B cell (primary cell): ENCODE data around the gene SPINK9. TPM values are rescaled to one million over a fixed set of nuclear protein-coding genes. Genes with fewer than 3 reads are reported as not detected.

ENCODE experiments used
- ATAC-seq: fragments of 200-7000 bp; cut with Tn5 transposase; one replicate; pipeline ENCODE4 v1.10.0; 2021; ENCODE audit warnings: low read depth, mild to moderate bottlenecking, moderate number of reproducible peaks, moderate library complexity
- CTCF ChIA-PET: fragments of 350-600 bp; sonication (Branson Sonifier 250); formaldehyde crosslinking; loops from one replicate; lab custom pipeline; 2021; ENCODE audit warnings: antibody characterized with exemption, inconsistent platforms; lab: Charles Lee
- POLR2A ChIA-PET: fragments of 350-600 bp; sonication (Branson Sonifier 250); formaldehyde crosslinking; loops from one replicate; lab custom pipeline; 2021; ENCODE audit warnings: antibody characterized with exemption; lab: Charles Lee
- DNase-seq: peaks from one replicate; pipeline ENCODE4 v3.0.0; 2013
- H2AFZ ChIP-seq: 2 replicates; pipeline ENCODE4 v1.6.1; 2012; ENCODE audit warnings: mild to moderate bottlenecking, low read depth, low read length; ENCODE audit not compliant: insufficient read depth, poor library complexity, severe bottlenecking
- H3K27ac ChIP-seq, 2 donors: 1 replicate in 1 of 2; 2 replicates in 1 of 2; pipeline ENCODE4 v1.5.1; 2012 to 2013; ENCODE audit warnings: low read length in 2 of 2, mild to moderate bottlenecking in 2 of 2, moderate library complexity in 1 of 2
- H3K27me3 ChIP-seq, 4 experiments: fragments of 200-600 bp in 1 of 4; sonication (generic) in 1 of 4; replicated peaks in 1 of 4; 1 replicate in 2 of 4; 2 replicates in 2 of 4; pipeline versions ENCODE4 v1.6.1 to v1.7.0; 2013 to 2016; ENCODE audit warnings: low read length in 3 of 4, mild to moderate bottlenecking in 2 of 4, mixed read lengths in 1 of 4, moderate library complexity in 1 of 4; ENCODE audit not compliant: insufficient read depth in 4 of 4, control insufficient read depth in 3 of 4; ENCODE audit errors: control extremely low read depth in 1 of 4
- H3K36me3 ChIP-seq, 2 experiments: replicated peaks in 1 of 2; 1 replicate in 1 of 2; 2 replicates in 1 of 2; pipeline versions ENCODE4 v1.6.1 to v1.7.1; 2013; ENCODE audit warnings: low read length in 1 of 2; ENCODE audit not compliant: insufficient read depth in 2 of 2, control insufficient read depth in 1 of 2; ENCODE audit errors: control extremely low read depth in 1 of 2, extremely low read depth in 1 of 2
- H3K4me1 ChIP-seq, 2 donors: fragments of 200-600 bp in 1 of 2; sonication (generic) in 1 of 2; 1 replicate in 1 of 2; 2 replicates in 1 of 2; pipeline versions ENCODE4 v1.5.1 to v1.6.1; 2013 to 2017; ENCODE audit warnings: low read length in 2 of 2; ENCODE audit not compliant: control insufficient read depth in 2 of 2, insufficient read depth in 2 of 2
- H3K4me2 ChIP-seq: replicated peaks from 2 replicates; pipeline ENCODE3; 2012; ENCODE audit warnings: mild to moderate bottlenecking, low read depth, low read length; ENCODE audit not compliant: poor library complexity, severe bottlenecking
- H3K4me3 ChIP-seq, 5 experiments: fragments of 200-600 bp in 1 of 5; sonication (generic) in 1 of 5; 1 replicate in 3 of 5; 2 replicates in 2 of 5; pipeline versions ENCODE4 v1.5.1 to v1.7.0; 2011 to 2016; ENCODE audit warnings: low read length in 4 of 5, mild to moderate bottlenecking in 4 of 5, low read depth in 2 of 5, control low read depth in 1 of 5, moderate library complexity in 1 of 5; ENCODE audit not compliant: insufficient read depth in 1 of 5; ENCODE audit errors: control extremely low read depth in 1 of 5, extremely low read depth in 1 of 5
- H3K79me2 ChIP-seq: fragments of 200-600 bp; sonication (generic); one replicate; pipeline ENCODE4 v1.6.0; 2016; ENCODE audit warnings: low read length; ENCODE audit not compliant: control insufficient read depth, insufficient read depth
- H3K9ac ChIP-seq: fragments of 200-600 bp; sonication (generic); 2 replicates; pipeline ENCODE4 v1.6.1; 2017; ENCODE audit warnings: mild to moderate bottlenecking, low read length, moderate library complexity
- H3K9me3 ChIP-seq, 3 donors: one replicate each; pipeline versions ENCODE4 v1.6.1 to v1.7.1; 2013; ENCODE audit warnings: low read length in 2 of 3; ENCODE audit not compliant: control insufficient read depth in 2 of 3, insufficient read depth in 1 of 3; ENCODE audit errors: control extremely low read depth in 1 of 3
- H4K20me1 ChIP-seq: 2 replicates; pipeline ENCODE4 v1.6.0; 2012; ENCODE audit warnings: mild to moderate bottlenecking, low read length; ENCODE audit not compliant: insufficient read depth, control insufficient read depth, poor library complexity, severe bottlenecking
- H3K27ac Mint-ChIP-seq: one replicate; pipeline ENCODE4 v1.8.0; 2021; ENCODE audit warnings: mixed read lengths
- H3K27me3 Mint-ChIP-seq: one replicate; pipeline ENCODE4 v1.8.0; 2021; ENCODE audit warnings: mixed read lengths
- H3K4me1 Mint-ChIP-seq: one replicate; pipeline ENCODE4 v1.8.0; 2021; ENCODE audit warnings: mixed read lengths
- H3K4me3 Mint-ChIP-seq: one replicate; pipeline ENCODE4 v1.8.0; 2021; ENCODE audit warnings: mixed read lengths
- H3K9me3 Mint-ChIP-seq: one replicate; pipeline ENCODE4 v1.8.0; 2022; ENCODE audit warnings: mixed read lengths; ENCODE audit not compliant: insufficient read depth
- EZH2 ChIP-seq: IDR thresholded peaks from 2 replicates; pipeline ENCODE4 v1.6.1; 2012; ENCODE audit warnings: borderline replicate concordance, low read depth, mild to moderate bottlenecking, moderate library complexity, low read length; ENCODE audit not compliant: insufficient read depth, poor library complexity, severe bottlenecking
- WGBS: methylation state at CpG from one replicate; pipeline ENCODE4 v1.1.5; 2013; ENCODE audit warnings: missing lambda C conversion rate; ENCODE audit not compliant: insufficient coverage; 5-methylcytosine and 5-hydroxymethylcytosine counted together
- intact Hi-C: fragments of 100-400 bp; cut with micrococcal nuclease; formaldehyde crosslinking; loops from one replicate; pipeline ENCODE4 v1.10.0; 2022
- polyA plus RNA-seq: library from polyadenylated mRNA; depleted of rRNA; stranded (reverse); fragments of >200 nt; gene quantifications from 2 replicates; pipeline ENCODE4 v1.2.3, GENCODE V29; 2012
- total RNA-seq, 2 donors: library from RNA; stranded (reverse); fragments of 120-200 nt in 1 of 2; gene quantifications; 1 replicate in 1 of 2; 2 replicates in 1 of 2; pipeline versions ENCODE4 v1.2.3 to v1.2.4, GENCODE V29; 2013 to 2022
- TF ChIP-seq, protein P1 (sequence below): fragments of 200-600 bp; IDR thresholded peaks from one replicate; pipeline ENCODE4 v1.8.0; 2022; ENCODE audit warnings: antibody characterized with exemption, mild to moderate bottlenecking

Gene SPINK9
- total and polyA plus RNA-seq, 2 donors (not counting 1 experiment from before 2014, with no cell fraction given) = not detected

DNA sequence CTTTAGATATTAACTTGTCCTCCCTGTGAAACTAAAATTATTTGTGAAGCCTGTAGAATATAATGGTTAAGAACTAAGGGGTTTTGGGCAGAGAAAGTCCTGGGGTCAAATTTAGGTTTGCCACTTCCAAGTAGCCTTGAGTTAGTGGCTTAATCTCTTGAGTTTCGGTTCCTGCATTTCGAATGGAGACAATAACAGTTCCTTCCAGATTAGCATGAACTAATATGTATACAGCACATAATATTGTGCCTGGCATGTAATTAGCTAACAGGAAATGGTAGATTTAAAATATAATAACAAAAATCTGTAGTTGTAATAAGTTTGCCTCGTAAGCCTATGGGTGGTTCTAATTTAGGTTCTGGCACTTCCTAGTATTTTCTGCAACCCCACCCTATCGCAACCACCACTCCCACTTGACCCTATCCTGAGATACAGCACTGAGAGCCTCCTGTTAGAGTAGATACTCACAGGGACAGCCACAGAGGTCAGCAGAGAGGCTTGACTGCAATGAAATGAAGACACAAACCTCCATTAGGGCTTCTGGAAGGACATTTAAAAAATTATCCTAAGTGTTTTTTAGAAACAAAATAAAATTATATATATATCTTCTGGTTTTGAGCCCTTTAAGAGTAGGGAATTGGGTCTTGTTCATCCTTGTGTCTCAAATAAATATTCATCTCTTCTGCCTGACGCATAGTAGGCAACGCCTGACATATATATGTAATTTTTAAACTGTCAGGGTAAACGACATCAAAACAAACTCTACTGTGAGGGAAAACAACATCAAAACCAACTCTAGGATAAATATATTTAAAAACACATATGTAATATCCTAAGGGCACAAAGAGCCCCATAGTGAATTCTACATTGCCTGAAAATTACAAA is 8.5 kb downstream of the SPINK9 start:
- no peak for DNase-seq
- Histone ChIP-seq H3K4me3 (no peak overlapping the region), H3K36me3 (no peaks in the 10 kb centered on the region), H3K79me2 (no peaks in the 10 kb centered on the region), H3K4me1 (no peaks in the 10 kb centered on the region), H3K27ac (no peak overlapping the region), H4K20me1 (no peaks in the 10 kb centered on the region), H2AFZ (no peak overlapping the region), H3K4me2 (no peak overlapping the region), H3K9me3 (no peaks in the 10 kb centered on the region), H3K9ac (no peak overlapping the region), H3K27me3 (no peaks in the 10 kb centered on the region)
- whole genome bisulfite sequencing = 86% methylated on average over 1 of the region's 7 CpGs
- no peaks in the 10 kb centered on the region for H3K9me3 Mint-ChIP-seq
- H3K4me3 Mint-ChIP-seq = no peak overlapping the region
- no peak for ATAC-seq
- H3K27me3 Mint-ChIP-seq = no peaks in the 10 kb centered on the region
- POLR2A ChIA-PET = no interaction called here
- H3K4me1 Mint-ChIP-seq = no peaks in the 10 kb centered on the region
- H3K27ac Mint-ChIP-seq = no peak overlapping the region
- TF ChIP-seq EZH2 = no peak
- TF ChIP-seq, protein P1, sequence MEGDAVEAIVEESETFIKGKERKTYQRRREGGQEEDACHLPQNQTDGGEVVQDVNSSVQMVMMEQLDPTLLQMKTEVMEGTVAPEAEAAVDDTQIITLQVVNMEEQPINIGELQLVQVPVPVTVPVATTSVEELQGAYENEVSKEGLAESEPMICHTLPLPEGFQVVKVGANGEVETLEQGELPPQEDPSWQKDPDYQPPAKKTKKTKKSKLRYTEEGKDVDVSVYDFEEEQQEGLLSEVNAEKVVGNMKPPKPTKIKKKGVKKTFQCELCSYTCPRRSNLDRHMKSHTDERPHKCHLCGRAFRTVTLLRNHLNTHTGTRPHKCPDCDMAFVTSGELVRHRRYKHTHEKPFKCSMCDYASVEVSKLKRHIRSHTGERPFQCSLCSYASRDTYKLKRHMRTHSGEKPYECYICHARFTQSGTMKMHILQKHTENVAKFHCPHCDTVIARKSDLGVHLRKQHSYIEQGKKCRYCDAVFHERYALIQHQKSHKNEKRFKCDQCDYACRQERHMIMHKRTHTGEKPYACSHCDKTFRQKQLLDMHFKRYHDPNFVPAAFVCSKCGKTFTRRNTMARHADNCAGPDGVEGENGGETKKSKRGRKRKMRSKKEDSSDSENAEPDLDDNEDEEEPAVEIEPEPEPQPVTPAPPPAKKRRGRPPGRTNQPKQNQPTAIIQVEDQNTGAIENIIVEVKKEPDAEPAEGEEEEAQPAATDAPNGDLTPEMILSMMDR = no peak
- CTCF ChIA-PET = no interaction called here
- intact Hi-C loops = no loop called here

DNA sequence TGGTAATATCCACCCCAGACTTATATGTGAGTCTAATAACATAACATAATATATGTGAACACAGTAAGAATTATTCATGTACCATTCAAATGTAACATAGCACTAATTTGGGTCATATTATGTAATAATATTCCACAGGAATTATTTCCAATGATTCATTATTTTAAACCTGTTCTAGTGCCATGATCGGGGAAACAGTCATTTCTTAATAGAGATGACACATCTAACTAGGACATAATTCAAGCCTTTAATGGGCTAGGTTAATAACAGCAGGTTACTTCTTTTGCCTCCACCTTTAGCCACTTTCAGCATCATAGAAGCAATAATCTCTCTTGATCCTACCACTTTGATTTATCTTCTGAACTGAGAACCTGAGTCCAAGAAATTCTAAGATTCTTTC is 12.3 kb downstream of the SPINK9 start:
- H3K4me3 Mint-ChIP-seq = no peak overlapping the region
- CTCF ChIA-PET = no interaction called here
- H3K4me1 Mint-ChIP-seq = no peaks in the 10 kb centered on the region
- Histone ChIP-seq H3K36me3 (no peaks in the 10 kb centered on the region), H3K4me2 (no peak overlapping the region), H3K4me3 (no peak overlapping the region), H3K4me1 (no peaks in the 10 kb centered on the region), H4K20me1 (no peaks in the 10 kb centered on the region), H3K79me2 (no peaks in the 10 kb centered on the region), H3K9me3 (no peaks in the 10 kb centered on the region), H3K27ac (no peak overlapping the region), H2AFZ (no peak overlapping the region), H3K27me3 (no peaks in the 10 kb centered on the region), H3K9ac (no peak overlapping the region)
- peaks cover 3% of the 10 kb centered on the region for H3K27me3 Mint-ChIP-seq
- POLR2A ChIA-PET = no interaction called here
- intact Hi-C loops = no loop called here
- ATAC-seq (no peak), DNase-seq (no peak)
- H3K9me3 Mint-ChIP-seq = no peaks in the 10 kb centered on the region
- no peak for TF ChIP-seq EZH2
- TF ChIP-seq, protein P1 = no peak
- no peak overlapping the region for H3K27ac Mint-ChIP-seq
- WGBS = no CpG with 5 or more reads among the region's 1 CpG
